Stomach (tissue), 4 donors: ENCODE data around the gene CYP26A1.

Experiments used
- CTCF ChIP-seq, 7 experiments: fragments of 450-650 bp in 4 of 7; fragments of 200-600 bp in 3 of 7; sonication (generic) in 3 of 7; IDR thresholded peaks; one replicate each; pipeline ENCODE4 v1.5.1; 2016 to 2019; ENCODE audit warnings: antibody characterized with exemption in 7 of 7, control low read depth in 2 of 7, mild to moderate bottlenecking in 1 of 7
- POLR2A ChIP-seq, 4 donors: fragments of 450-650 bp; IDR thresholded peaks; one replicate each; pipeline ENCODE4 v1.6.1; 2016; ENCODE audit warnings: antibody characterized with exemption in 4 of 4, control low read depth in 2 of 4, mild to moderate bottlenecking in 1 of 4, moderate library complexity in 1 of 4

GRCh38 chr10:93071177-93071472 lies 2.6 kb upstream of the CYP26A1 start:
- no peak for TF ChIP-seq CTCF (IDR thresholded peaks at IDR 0.05)
- TF ChIP-seq POLR2A (IDR thresholded peaks at IDR 0.05), result no peak
